NK-92 (cell line): ENCODE measurements around the gene CBFA2T2.
"Not testable (repeated sequence)": the region's sequence is repeated elsewhere in the genome, so short reads cannot be mapped to it uniquely, and the experiment has no call there.

ENCODE experiments used
- DNase-seq: peaks from one replicate; lab custom pipeline; 2025; ENCODE audit not compliant: unreplicated experiment; lab: John Stamatoyannopoulos, UW

CBFA2T2 gene

GRCh38 chr20:33503564-33503963 is 13.7 kb downstream of the CBFA2T2 start:
- no peak for DNase-seq

- DNase-seq = no peak
These were observed 16.7 kb downstream of the CBFA2T2 start for GRCh38 chr20:33506576-33506975.

- no peak for DNase-seq
These were observed 17.6 kb downstream of the CBFA2T2 start for GRCh38 chr20:33507461-33507860.

- not testable (repeated sequence) for DNase-seq
These were observed 18.1 kb downstream of the CBFA2T2 start for GRCh38 chr20:33508015-33508414.

GRCh38 chr20:33509057-33509456 is 19.2 kb downstream of the CBFA2T2 start:
- not testable (repeated sequence) for DNase-seq

GRCh38 chr20:33511876-33512275 is 22.0 kb downstream of the CBFA2T2 start:
- DNase-seq = not testable (repeated sequence)

GRCh38 chr20:33515569-33516216 is 25.8 kb downstream of the CBFA2T2 start:
- DNase-seq = no peak

GRCh38 chr20:33516882-33517281 is 27.0 kb downstream of the CBFA2T2 start:
- no peak for DNase-seq

- no peak for DNase-seq
These were observed 28.2 kb downstream of the CBFA2T2 start for GRCh38 chr20:33518071-33518470.

- no peak for DNase-seq
These were observed 31.6 kb downstream of the CBFA2T2 start for GRCh38 chr20:33521461-33521860.

- no peak for DNase-seq
These were observed 32.4 kb downstream of the CBFA2T2 start for GRCh38 chr20:33522256-33522820.

GRCh38 chr20:33524261-33524660 is 34.4 kb downstream of the CBFA2T2 start:
- no peak for DNase-seq

GRCh38 chr20:33526769-33527168 is 36.9 kb downstream of the CBFA2T2 start:
- DNase-seq = no peak

GRCh38 chr20:33531047-33531877 is 41.4 kb downstream of the CBFA2T2 start:
- no peak for DNase-seq

GRCh38 chr20:33531885-33532284 is 42.0 kb downstream of the CBFA2T2 start:
- DNase-seq = no peak

GRCh38 chr20:33532753-33533459 is 43.0 kb downstream of the CBFA2T2 start:
- no peak for DNase-seq

- DNase-seq = not testable (repeated sequence)
These were observed 45.8 kb downstream of the CBFA2T2 start for GRCh38 chr20:33535717-33536116.

- no peak for DNase-seq
These were observed 47.7 kb downstream of the CBFA2T2 start for GRCh38 chr20:33537608-33538007.

- no peak for DNase-seq
These were observed 49.2 kb downstream of the CBFA2T2 start for GRCh38 chr20:33539129-33539528.

GRCh38 chr20:33540427-33540826 is 50.5 kb downstream of the CBFA2T2 start:
- DNase-seq = no peak

GRCh38 chr20:33541074-33541473 is 51.2 kb downstream of the CBFA2T2 start:
- no peak for DNase-seq
